D341Med (cell line): ENCODE results near the gene PCDHGA12.
A peak's percentile ranks its signal among the peaks of the same experiment; 100 is the strongest.
"Not testable (repeated sequence)": the region's sequence is repeated elsewhere in the genome, so short reads cannot be mapped to it uniquely, and the experiment has no call there.

Experiments
- DNase-seq: peaks from one replicate; pipeline ENCODE4 v3.0.0; 2012; ENCODE audit warnings: low spot score

PCDHGA12 gene

DNA sequence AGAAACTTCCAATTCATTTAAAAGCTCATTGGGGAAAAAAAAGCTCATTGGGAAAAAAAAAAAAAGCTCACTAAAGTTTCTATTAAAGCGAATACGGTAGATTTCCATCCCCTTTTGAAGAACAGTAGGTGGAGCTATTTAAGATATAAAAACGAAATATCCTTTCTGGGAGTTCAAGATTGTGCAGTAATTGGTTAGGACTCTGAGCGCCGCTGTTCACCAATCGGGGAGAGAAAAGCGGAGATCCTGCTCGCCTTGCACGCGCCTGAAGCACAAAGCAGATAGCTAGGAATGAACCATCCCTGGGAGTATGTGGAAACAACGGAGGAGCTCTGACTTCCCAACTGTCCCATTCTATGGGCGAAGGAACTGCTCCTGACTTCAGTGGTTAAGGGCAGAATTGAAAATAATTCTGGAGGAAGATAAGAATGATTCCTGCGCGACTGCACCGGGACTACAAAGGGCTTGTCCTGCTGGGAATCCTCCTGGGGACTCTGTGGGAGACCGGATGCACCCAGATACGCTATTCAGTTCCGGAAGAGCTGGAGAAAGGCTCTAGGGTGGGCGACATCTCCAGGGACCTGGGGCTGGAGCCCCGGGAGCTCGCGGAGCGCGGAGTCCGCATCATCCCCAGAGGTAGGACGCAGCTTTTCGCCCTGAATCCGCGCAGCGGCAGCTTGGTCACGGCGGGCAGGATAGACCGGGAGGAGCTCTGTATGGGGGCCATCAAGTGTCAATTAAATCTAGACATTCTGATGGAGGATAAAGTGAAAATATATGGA, at the start of gene PCDHGA12:
TSS of gene PCDHGA12 (plus strand) at position 176 of the 782 bp plus-strand sequence. CDS start at position 429, 253 bp downstream.
- no peak for DNase-seq

DNA sequence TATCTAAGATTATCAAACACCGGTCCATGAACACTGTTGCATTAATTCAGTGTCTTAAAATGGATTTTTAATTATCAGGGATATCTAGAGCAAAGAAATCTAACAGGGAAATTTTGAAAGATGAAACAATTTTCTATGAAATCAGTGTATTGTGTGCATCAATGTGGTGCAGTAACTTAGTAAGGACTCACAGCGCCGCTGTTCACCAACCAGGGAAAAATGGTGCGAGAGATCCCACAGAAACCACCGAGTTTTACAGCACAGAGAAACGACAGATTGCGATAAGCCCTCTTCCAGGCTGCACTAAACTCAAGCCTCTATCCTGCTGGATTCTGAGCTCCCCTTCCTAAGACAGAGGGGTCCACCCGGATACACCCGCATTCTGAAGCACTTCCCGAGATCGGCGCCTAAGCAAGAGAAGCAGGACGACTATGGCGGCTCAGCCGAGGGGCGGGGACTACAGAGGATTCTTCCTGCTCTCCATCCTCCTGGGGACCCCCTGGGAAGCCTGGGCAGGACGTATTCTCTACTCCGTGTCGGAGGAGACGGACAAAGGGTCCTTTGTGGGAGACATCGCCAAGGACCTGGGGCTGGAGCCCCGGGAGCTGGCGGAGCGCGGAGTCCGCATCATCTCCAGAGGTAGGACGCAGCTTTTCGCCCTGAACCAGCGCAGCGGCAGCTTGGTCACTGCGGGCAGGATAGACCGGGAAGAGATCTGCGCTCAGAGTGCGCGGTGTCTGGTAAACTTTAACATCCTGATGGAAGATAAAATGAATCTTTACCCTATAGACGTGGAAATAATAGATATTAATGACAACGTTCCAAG, 47.6 kb upstream of the PCDHGA12 start, which contains the start of gene PCDHGA7:
TSS of gene PCDHGA7 (plus strand) at position 274 of the 826 bp plus-strand sequence. CDS start at position 432, 158 bp downstream.
- no peak for DNase-seq

DNA sequence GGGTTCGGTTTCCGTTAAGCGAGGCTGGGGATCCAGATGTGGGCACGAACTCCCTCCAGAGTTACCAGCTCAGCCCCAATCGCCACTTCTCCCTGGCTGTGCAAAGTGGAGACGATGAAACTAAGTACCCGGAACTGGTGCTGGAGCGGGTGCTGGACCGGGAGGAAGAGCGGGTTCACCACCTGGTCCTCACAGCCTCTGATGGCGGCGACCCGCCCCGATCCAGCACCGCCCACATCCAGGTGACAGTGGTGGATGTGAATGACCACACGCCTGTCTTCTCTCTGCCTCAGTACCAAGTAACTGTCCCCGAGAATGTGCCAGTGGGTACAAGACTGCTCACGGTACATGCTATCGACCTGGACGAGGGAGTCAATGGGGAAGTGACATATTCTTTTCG, 47.0 kb upstream of the PCDHGA12 start:
- no peak for DNase-seq

DNA sequence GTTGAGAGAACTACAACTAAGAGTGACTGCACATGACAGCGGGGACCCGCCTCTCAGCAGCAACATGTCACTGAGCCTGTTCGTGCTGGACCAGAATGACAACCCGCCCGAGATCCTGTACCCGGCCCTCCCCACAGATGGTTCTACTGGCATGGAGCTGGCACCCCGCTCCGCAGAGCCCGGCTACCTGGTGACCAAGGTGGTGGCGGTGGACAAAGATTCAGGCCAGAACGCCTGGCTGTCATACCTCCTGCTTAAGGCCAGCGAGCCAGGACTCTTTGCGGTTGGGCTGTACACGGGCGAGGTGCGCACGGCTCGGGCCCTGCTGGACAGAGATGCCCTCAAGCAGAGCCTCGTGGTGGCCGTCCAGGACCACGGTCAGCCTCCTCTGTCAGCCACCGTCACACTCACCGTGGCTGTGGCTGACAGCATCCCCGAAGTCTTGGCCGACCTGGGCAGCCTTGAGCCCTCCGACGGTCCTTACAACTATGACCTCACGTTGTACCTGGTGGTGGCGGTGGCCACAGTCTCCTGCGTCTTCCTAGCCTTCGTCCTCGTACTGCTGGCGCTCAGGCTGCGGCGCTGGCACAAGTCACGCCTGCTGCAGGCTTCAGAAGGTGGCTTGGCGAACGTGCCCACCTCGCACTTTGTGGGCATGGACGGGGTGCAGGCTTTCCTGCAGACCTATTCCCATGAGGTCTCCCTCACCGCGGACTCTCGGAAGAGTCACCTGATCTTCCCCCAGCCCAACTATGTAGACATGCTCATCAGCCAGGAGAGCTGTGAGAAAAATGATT, 45.6 kb upstream of the PCDHGA12 start:
- no peak for DNase-seq

DNA sequence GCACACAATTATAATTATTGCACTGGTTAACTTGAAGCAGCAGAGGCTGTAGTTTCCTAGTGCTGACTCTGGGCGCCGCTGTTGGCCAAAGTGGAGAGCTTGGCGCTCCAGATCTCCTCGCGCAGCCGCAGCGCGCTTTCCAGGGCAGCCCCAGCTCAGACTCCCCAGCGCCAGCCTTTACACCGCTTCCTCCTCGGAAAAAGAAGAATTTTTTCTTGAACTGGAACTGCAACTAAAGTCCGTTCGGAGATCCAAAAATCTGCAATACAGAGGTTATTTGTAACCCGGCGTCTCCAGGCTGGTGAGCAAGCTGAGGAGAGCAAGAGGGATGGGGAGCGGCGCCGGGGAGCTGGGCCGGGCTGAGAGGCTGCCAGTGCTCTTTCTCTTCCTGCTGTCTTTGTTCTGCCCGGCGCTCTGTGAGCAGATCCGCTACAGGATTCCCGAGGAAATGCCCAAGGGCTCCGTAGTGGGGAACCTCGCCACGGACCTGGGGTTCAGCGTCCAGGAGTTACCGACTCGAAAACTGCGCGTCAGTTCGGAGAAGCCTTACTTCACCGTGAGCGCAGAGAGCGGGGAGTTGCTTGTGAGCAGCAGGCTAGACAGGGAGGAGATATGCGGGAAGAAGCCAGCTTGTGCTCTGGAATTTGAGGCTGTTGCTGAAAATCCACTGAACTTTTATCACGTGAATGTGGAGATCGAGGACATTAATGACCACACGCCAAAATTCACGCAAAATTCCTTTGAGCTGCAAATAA, 42.6 kb upstream of the PCDHGA12 start, which contains the start of gene PCDHGB4:
TSS of gene PCDHGB4 (plus strand) at position 142 of the 755 bp plus-strand sequence. CDS start at position 329, 187 bp downstream.
- not testable (repeated sequence) for DNase-seq

DNA sequence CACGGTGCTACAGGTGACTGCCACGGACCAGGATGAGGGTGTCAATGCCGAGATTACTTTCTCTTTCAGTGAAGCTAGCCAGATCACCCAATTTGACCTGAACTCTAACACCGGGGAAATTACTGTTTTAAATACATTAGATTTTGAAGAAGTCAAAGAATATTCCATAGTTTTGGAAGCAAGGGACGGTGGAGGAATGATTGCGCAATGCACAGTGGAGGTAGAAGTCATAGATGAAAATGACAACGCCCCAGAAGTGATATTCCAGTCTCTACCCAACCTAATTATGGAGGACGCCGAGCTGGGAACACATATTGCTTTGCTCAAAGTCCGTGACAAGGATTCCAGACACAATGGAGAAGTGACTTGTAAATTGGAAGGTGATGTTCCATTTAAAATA, 41.6 kb upstream of the PCDHGA12 start:
- DNase-seq, result no peak

DNA sequence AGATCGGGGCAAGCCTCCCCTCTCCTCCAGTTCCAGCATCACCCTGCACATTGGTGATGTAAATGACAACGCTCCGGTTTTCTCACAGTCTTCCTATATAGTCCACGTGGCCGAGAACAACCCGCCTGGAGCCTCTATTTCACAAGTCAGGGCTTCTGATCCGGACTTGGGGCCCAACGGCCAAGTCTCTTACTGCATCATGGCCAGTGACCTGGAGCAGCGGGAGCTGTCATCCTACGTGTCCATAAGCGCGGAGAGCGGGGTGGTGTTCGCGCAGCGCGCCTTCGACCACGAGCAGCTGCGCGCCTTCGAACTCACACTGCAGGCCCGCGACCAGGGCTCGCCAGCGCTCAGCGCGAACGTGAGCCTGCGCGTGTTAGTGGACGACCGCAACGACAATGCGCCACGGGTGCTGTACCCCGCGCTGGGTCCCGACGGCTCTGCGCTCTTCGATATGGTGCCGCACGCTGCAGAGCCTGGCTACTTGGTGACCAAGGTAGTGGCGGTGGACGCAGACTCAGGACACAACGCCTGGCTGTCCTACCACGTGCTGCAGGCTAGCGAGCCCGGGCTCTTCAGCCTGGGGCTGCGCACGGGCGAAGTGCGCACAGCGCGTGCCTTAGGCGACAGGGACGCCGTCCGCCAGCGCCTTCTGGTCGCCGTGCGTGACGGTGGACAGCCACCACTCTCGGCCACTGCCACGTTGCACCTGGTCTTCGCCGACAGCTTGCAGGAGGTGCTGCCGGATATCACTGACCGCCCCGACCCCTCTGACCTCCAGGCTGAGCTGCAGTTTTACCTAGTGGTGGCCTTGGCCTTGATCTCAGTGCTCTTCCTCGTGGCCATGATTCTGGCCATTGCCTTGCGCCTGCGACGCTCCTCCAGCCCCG, 40.9 kb upstream of the PCDHGA12 start:
- no peak for DNase-seq

DNA sequence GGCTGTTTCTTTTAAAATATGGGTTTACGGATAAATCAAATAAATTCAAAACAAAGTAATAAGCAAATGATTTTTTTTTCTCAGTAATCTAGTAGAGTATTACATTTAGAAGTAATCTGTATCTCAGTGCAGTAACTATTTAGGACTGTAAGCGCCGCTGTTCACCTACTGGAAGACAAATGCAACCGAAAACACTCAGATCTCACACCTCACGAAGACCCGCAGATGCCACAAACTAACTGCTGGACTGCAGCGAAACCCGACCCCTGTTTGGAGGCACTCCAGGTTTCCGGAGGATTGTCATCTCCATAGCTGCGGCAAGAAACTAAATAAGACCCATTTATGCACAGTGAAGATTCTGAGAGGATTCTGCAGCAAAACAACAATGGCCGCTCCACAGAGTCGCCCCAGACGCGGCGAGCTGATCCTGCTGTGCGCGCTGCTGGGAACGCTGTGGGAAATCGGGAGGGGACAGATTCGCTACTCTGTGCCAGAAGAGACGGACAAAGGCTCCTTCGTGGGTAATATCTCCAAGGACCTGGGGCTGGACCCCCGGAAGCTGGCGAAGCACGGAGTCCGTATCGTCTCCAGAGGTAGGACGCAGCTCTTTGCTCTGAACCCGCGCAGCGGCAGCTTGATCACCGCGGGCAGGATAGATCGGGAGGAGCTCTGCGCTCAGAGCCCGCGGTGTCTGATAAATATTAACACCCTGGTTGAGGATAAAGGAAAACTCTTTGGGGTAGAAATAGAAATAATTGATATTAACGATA, 37.7 kb upstream of the PCDHGA12 start, which contains the start of gene PCDHGA8:
TSS of gene PCDHGA8 (plus strand) at position 205 of the 770 bp plus-strand sequence. CDS start at position 386, 181 bp downstream.
- no peak for DNase-seq

DNA sequence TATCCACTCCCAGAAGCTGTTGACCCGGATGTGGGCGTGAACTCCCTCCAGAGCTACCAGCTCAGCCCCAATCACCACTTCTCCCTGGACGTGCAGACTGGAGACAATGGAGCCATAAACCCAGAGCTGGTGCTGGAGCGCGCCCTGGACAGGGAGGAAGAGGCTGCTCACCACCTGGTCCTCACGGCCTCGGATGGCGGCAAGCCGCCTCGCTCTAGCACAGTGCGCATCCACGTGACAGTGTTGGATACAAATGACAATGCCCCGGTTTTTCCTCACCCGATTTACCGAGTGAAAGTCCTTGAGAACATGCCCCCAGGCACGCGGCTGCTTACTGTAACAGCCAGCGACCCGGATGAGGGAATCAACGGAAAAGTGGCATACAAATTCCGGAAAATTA, 37.0 kb upstream of the PCDHGA12 start:
- DNase-seq, result no peak

DNA sequence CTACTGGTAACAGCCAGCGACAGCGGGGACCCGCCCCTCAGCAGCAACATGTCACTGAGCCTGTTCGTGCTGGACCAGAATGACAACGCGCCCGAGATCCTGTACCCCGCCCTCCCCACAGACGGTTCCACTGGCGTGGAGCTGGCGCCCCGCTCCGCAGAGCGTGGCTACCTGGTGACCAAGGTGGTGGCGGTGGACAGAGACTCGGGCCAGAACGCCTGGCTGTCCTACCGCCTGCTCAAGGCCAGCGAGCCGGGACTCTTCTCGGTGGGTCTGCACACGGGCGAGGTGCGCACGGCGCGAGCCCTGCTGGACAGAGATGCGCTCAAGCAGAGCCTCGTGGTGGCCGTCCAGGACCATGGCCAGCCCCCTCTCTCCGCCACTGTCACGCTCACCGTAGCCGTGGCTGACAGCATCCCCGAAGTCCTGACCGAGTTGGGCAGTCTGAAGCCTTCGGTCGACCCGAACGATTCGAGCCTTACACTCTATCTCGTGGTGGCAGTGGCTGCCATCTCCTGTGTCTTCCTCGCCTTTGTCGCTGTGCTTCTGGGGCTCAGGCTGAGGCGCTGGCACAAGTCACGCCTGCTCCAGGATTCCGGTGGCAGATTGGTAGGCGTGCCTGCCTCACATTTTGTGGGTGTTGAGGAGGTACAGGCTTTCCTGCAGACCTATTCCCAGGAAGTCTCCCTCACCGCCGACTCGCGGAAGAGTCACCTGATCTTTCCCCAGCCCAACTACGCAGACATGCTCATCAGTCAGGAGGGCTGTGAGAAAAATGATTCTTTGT, 35.7 kb upstream of the PCDHGA12 start:
- not testable (repeated sequence) for DNase-seq

DNA sequence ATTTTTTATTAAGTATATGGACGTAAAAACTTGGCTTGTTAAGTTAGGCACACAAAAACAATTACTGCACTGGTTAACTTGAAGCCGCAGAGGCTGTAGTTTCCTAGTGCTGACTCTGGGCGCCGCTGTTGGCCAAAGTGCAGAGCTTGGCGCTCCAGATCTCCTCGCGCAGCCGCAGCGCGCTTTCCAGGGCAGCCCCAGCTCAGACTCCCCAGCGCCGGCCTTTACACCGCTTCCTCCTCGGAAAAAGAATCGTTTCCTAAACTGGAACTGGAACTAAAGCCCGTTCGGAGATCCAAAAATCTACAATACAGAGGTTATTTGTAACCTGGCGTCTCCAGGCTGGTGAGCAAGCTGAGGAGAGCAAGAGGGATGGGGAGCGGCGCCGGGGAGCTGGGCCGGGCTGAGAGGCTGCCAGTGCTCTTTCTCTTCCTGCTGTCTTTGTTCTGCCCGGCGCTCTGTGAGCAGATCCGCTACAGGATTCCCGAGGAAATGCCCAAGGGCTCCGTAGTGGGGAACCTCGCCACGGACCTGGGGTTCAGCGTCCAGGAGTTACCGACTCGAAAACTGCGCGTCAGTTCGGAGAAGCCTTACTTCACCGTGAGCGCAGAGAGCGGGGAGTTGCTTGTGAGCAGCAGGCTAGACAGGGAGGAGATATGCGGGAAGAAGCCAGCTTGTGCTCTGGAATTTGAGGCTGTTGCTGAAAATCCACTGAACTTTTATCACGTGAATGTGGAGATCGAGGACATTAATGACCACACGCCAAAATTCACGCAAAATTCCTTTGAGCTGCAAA, 32.4 kb upstream of the PCDHGA12 start, which contains the start of gene PCDHGB5:
TSS of gene PCDHGB5 (plus strand) at position 192 of the 796 bp plus-strand sequence. CDS start at position 373, 181 bp downstream.
- not testable (repeated sequence) for DNase-seq

DNA sequence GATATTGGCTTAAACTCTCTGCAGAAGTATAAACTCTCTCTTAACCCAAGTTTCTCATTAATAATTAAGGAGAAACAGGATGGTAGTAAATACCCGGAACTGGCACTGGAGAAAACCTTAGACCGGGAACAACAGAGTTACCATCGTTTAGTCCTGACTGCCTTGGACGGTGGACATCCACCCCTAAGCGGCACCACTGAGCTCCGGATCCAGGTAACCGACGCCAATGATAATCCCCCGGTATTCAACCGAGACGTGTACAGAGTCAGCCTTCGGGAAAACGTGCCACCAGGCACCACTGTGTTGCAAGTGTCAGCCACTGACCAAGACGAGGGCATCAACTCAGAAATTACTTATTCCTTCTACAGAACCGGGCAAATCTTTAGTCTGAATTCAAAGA, 31.7 kb upstream of the PCDHGA12 start:
- DNase-seq, result no peak

DNA sequence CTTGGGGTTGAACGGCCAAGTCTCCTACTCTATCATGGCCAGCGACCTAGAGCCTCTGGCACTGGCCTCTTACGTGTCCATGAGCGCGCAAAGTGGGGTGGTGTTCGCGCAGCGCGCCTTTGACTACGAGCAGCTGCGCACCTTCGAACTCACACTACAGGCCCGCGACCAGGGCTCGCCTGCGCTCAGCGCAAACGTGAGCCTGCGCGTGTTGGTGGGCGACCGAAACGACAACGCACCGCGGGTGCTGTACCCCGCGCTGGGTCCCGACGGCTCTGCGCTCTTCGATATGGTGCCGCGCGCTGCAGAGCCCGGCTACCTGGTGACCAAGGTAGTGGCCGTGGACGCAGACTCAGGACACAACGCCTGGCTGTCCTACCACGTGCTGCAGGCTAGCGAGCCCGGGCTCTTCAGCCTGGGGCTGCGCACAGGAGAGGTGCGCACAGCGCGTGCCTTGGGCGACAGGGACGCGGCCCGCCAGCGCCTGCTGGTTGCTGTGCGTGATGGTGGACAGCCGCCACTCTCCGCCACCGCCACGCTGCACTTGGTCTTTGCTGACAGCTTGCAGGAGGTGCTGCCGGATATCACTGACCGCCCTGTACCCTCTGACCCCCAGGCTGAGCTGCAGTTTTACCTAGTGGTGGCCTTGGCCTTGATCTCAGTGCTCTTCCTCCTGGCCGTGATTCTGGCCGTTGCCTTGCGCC, 30.6 kb upstream of the PCDHGA12 start:
- DNase-seq, result no peak

DNA sequence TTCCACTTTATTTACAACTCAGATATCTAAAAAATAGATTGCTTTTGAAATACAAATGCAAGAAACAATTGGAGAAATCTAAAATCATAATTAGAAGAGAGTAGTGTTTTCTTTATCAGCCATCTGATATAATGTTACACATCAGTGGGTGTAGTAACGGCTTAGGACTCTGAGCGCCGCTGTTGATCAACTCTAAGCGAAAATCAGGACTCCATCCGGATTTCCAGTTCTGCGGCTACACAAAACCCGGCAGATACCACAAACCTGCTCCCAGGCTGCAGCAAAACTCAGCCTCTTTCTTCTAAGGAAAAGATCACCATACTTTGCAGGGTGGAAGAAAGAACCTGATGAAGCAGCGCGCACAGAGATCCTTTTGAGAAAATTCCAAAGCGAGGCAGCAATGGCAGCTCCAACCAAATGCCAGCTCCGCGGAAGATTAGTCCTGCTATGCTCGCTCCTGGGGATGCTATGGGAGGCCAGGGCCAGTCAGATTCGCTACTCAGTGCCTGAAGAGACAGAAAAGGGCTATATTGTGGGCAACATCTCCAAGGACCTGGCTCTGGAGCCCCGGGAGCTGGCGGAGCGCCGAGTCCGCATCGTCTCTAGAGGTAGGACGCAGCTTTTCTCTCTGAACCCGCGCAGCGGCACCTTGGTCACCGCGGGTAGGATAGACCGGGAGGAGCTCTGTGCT, 27.6 kb upstream of the PCDHGA12 start, which contains the start of gene PCDHGA9:
TSS of gene PCDHGA9 (plus strand) at position 226 of the 691 bp plus-strand sequence. CDS start at position 401, 175 bp downstream.
- DNase-seq, result peak; percentile 56

DNA sequence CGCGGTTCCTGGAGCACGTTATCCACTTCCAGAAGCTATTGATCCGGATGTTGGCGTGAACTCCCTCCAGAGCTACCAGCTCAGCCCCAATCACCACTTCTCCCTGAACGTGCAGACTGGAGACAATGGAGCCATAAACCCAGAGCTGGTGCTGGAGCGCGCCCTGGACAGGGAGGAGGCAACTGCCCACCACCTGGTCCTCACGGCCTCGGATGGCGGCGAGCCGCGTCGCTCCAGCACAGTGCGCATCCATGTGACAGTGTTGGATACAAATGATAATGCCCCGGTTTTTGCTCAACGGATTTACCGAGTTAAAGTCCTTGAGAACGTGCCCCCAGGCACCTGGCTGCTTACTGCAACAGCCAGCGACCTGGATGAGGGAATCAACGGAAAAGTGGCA, 26.9 kb upstream of the PCDHGA12 start:
- DNase-seq, result no peak
